Activated gamma-delta T cell treated with anti-CD3 and anti-CD28 coated beads, Interleukin-2, amount 50 U/mL, for 16 hours (primary cell): ENCODE data around the gene ATG14.
"Not testable (repeated sequence)": the region's sequence is repeated elsewhere in the genome, so short reads cannot be mapped to it uniquely, and the experiment has no call there.

Experiments used
- DNase-seq: peaks from one replicate; pipeline ENCODE4 v3.0.0-alpha.2; 2020; ENCODE audit warnings: low read depth

ATG14 gene

GRCh38 chr14:55411426-55412389, at the start of gene ATG14:
ATG14 (minus strand) TSS chr14:55411830; CDS start chr14:55411822, 8 bp downstream.
- peak; percentile 68 for DNase-seq

DNA sequence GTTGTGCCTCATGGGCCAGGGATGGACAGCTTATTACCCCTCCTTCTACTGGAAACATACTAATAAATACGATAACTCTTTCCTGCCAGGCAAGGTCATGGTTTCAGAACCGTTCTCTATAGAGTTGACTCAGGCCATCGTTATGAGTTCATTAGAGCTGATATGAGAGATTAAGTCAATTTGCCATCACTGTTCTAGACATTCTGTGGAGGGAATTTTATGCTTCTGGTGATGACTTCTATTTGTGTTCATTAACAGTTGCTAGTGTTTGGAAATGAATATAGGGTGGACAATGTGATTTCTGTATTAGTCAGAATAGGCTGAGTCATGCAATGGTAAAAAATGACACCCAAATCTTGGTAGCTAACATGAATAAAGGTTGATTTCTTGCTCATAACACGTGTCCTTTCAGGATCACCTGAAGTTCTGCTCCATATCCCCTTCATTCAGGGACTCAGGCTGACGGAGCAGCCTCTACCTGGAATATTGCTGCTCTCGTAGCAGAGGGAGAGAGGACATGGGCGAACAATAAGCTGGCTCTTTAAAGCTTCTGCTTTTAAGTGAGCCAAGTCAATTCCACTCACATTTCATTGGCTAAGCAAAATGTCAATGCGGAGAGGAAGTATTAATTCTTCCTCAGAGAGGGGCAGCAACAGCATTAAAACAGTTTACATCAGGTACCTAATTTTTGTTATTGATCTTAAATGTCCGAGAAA, 47.3 kb upstream of the ATG14 start:
- no peak for DNase-seq

DNA sequence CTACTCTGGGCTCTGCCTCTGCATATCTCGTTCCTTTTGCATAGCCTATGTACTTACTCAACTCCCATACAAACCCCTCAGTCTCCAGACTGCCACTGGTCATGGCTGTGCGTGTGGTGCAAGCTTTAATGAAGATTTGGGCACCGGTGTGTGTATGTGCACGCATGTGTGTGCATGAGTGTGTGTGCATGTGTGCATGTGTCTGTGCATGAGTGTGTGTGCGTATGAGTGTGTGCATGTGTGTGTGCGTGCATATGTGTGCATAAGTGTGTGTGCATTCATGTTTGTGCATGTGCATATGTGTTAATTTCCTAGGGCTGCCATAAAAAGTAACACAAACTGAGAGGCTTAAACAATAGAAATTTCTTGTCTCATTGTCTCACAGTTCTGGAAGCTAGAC, 45.9 kb upstream of the ATG14 start:
- no peak for DNase-seq

DNA sequence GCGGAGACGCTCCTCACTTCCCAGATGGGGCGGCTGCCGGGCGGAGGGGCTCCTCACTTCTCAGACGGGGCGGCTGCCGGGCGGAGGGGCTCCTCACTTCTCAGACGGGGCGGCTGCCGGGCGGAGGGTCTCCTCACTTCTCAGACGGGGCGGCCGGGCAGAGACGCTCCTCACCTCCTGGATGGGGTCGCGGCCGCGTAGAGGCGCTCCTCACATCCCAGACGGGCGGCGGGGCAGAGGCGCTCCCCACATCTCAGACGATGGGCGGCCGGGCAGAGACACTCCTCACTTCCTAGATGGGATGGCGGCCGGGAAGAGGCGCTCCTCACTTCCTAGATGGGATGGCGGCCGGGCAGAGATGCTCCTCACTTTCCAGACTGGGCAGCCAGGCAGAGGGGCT, 44.8 kb upstream of the ATG14 start:
- not testable (repeated sequence) for DNase-seq

GRCh38 chr14:55454264-55455002, 42.8 kb upstream of the ATG14 start:
- DNase-seq, result no peak

- no peak for DNase-seq
These were observed 40.3 kb upstream of the ATG14 start for GRCh38 chr14:55451950-55452349.

GRCh38 chr14:55451398-55451797, 39.8 kb upstream of the ATG14 start:
- DNase-seq, result no peak

- DNase-seq, result no peak
These were observed 39.4 kb upstream of the ATG14 start for GRCh38 chr14:55450987-55451386.

GRCh38 chr14:55450539-55450938, 38.9 kb upstream of the ATG14 start:
- DNase-seq, result no peak

DNA sequence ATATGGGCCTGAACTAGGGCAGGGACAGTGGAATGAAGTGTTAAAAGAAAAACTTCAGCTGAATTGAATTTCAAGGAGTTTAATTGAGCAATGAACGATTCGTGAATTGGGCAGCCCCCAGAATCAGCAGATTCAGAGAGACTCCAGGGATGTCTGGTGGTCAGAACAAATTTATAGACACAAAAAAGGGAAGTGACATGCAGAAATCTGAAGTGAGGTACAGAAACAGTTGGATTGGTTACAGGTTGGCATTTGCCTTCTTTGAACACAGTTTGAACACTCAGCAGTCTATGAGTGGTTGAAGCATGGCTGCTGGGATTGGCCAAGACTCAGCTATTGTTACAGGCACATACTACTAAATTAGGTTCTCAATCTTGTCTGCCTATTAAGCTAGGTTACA, 38.5 kb upstream of the ATG14 start:
- no peak for DNase-seq

DNA sequence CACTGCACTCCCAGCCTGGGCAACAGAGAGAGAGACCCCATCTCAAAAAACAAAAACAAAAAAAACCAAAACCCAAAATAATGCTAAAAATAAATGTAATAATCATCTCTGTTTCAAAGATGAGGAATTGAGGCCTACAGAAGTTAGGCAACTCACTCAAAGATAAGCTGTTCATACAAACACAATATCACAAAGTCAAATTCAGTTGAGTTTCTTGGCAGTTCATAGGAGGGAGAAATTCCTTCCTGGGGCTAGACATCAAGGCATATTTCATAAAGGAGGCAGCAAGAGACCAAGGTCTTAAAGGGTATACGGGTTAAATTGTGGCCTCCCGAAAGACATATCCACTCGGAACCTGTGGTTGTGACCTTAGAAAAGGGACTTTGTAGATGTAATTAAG, 37.5 kb upstream of the ATG14 start:
- DNase-seq, result no peak

GRCh38 chr14:55448141-55448614, 36.5 kb upstream of the ATG14 start:
- no peak for DNase-seq

DNA sequence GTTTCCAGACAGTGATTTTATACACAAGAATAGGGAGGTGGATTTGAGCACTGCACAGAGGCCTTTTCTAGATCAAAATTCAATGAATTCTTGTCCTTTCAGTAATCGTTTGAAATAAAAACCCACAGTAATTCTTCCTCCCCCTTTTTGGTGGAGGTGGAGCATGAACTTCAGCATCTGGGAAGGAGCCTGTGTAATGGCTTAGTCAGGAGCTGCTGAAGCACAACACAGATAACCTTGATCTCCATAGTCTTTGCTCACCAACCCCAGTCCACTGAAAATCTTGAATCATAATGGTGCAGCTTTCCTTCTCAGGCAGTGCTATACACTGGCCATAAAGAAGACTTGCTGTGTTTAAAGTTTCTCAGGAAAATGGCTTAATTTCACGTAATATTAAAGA, 35.2 kb upstream of the ATG14 start:
- DNase-seq, result no peak

GRCh38 chr14:55446127-55446736, 34.6 kb upstream of the ATG14 start:
- peak; percentile 43 for DNase-seq

GRCh38 chr14:55441286-55441685, 29.7 kb upstream of the ATG14 start:
- DNase-seq, result no peak

- DNase-seq, result no peak
These were observed 28.8 kb upstream of the ATG14 start, which contains the start of gene TBPL2 for GRCh38 chr14:55440385-55440784. TBPL2 (minus strand) TSS chr14:55440616; CDS start chr14:55440449, 167 bp downstream.

DNA sequence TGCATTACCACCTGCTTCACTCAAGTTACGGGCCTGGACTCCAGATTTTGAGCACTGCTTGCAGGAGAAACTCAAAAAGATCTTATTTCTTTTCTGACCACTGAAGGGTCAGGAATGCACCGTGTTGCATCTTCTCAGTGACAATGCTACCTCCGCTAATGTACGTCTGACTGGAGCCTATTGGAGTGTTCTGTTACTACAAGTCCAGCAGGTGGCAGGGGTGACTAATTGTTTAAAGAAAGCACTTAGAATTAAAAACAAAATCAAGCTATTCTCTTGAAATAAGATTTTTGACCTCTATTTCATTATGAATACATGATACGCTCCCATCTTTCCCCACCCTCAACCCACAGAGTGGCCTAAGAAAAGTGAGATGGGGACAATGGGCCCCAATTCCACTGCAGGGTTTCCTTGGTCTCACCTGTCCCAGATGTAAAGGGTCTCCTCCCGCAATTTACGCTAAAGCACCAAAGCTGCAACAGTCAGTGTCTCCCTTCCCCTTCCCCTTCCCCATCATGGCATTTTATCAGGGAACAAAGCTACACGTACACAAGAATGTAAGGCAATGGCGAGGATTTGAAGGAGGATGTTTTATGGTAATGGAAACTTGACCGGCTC, 26.5 kb upstream of the ATG14 start:
- DNase-seq, result no peak

DNA sequence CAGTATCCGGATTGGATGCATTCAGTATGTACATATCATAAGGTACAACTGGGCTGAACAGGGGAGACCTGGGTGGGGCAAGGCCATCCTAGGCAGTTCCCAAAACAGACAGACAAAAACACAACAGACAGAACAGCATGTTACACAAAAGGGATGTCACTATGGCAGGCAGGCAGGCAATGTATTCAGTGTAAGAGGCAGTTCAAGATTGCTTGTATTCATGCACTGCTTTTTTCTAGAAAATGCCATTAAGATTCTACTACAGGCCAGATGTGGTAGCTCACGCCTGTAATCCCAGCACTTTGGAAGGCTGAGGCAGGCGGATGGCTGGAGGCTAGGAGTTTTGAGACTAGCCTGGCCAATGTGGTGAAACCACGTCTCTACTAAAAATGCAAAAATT, 25.3 kb upstream of the ATG14 start:
- no peak for DNase-seq

DNA sequence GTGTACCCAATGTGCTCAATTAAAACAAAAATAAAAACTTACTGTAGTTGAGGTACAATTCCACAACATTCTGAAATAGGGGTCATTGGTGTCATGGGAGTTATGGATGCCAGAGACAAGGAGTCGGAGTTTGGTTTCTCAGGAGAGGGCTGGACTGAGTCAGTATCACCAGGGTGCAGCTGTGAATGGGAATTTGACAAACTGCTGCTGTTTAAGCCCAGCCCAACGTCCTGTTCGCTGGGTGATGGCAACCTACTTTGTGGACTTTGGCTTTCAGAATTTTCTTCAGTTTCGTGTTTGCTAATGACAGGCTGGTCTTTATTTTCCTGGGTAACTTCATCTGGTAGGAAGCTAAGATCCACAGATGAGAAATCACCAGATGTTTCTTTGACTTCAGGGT, 24.9 kb upstream of the ATG14 start:
- DNase-seq, result no peak

DNA sequence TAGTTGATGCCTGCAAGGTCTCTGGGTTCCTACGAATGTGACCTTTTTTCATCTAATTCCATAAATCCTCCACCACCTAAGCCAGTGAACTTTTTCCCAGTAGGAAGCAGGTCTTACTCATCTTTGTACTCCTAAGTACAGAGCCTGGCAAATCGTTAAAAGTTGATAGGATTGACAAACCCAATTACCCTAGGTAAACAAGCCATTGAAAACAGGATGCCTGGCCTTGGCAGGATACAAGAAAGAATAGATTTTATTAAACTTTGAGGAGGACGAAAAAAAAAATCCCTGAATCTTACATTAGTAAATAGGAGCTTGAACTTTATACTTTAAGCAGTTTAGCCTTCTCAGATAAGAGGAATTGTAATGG, 23.2 kb upstream of the ATG14 start:
- no peak for DNase-seq
